Small intestine (tissue), 7 donors: ENCODE measurements around the gene PCDHGC3. TPM values are rescaled to one million over a fixed set of nuclear protein-coding genes. Genes with fewer than 3 reads are reported as not detected.

Source experiments
- DNase-seq, 2 donors: peaks; one replicate each; pipeline versions ENCODE4 v3.0.0 to v3.0.0-alpha.2; 2013
- FAIRE-seq: peaks from 2 replicates; lab custom pipeline; 2012; peaks lifted over from hg19 to GRCh38; lab: Jason Lieb, UNC
- H3K27ac ChIP-seq, 3 donors: one replicate each; pipeline ENCODE4 v1.5.1; 2013; ENCODE audit warnings: low read length in 2 of 3, mild to moderate bottlenecking in 2 of 3, control low read depth in 1 of 3, inconsistent platforms in 1 of 3, low read depth in 1 of 3, moderate library complexity in 1 of 3
- H3K27me3 ChIP-seq, 3 donors: one replicate each; pipeline ENCODE4 v1.6.1; 2013; ENCODE audit warnings: low read length in 3 of 3, inconsistent platforms in 1 of 3; ENCODE audit not compliant: control insufficient read depth in 3 of 3, insufficient read depth in 3 of 3
- H3K36me3 ChIP-seq, 3 donors: one replicate each; pipeline ENCODE4 v1.6.1; 2013; ENCODE audit warnings: low read length in 3 of 3, inconsistent platforms in 1 of 3, low read depth in 1 of 3, mild to moderate bottlenecking in 1 of 3, moderate library complexity in 1 of 3; ENCODE audit not compliant: control insufficient read depth in 3 of 3, insufficient read depth in 2 of 3
- H3K4me1 ChIP-seq, 3 donors: one replicate each; pipeline ENCODE4 v1.6.1; 2013; ENCODE audit warnings: low read length in 2 of 3, inconsistent platforms in 1 of 3, low read depth in 1 of 3, mild to moderate bottlenecking in 1 of 3, moderate library complexity in 1 of 3; ENCODE audit not compliant: control insufficient read depth in 3 of 3, insufficient read depth in 2 of 3
- H3K4me3 ChIP-seq, 3 donors: one replicate each; pipeline ENCODE4 v1.5.1; 2013; ENCODE audit warnings: low read length in 3 of 3, control low read depth in 1 of 3, inconsistent platforms in 1 of 3, low read depth in 1 of 3, mild to moderate bottlenecking in 1 of 3, moderate library complexity in 1 of 3
- H3K9me3 ChIP-seq, 2 donors: one replicate each; pipeline ENCODE4 v1.6.1; 2013; ENCODE audit warnings: low read depth in 1 of 2, low read length in 1 of 2; ENCODE audit not compliant: control insufficient read depth in 2 of 2, insufficient read depth in 1 of 2
- WGBS, 3 donors: extraction: QIAGEN DNeasy Blood & Tissue Kit; methylation state at CpG; one replicate each; pipeline ENCODE4 v1.1.7; 2013; 5-methylcytosine and 5-hydroxymethylcytosine counted together
- polyA plus RNA-seq, 4 donors: library from polyadenylated mRNA; stranded (reverse) in 3 of 4; unstranded in 1 of 4; fragments of 200-250 nt in 3 of 4; fragments of 120-200 nt in 1 of 4; gene quantifications; one replicate each; pipeline versions ENCODE4 v1.2.1 to v1.2.3, GENCODE V29; 2013
- donor health status: healthy with polysubstance abuse.
- donor health status: control.
- donor health status: control.
- donor health status: Bipolar disorder and iron deficiency.
- donor health status: healthy.

PCDHGC3 gene
- polyA plus RNA-seq, 4 donors: 2.5 to 33.3 (median 8.9) TPM

DNA sequence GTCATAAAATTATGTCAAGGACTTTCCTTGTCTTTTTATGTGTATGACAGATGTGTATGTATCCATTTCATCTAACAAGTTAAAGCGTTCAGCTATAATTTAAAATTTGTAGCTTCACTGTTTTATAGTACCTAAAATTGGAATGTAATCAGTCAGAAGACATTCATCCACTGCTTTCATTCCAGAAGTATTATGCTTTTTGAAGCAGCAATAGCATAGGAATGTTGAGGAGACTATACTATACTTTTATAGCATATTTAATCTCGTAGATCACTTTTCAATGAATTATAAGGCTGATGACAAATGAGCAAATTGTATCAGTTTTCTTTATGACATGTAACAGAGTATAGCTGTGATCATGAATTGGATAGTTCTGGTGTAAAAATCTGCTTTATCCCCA is 38.5 kb upstream of the PCDHGC3 start:
- 85 to 87% (median 87%) methylated on average over 2 of the region's 2 CpGs for WGBS, 3 donors
- no peaks in the 10 kb centered on the region for H3K36me3 ChIP-seq
- peaks cover 0 to 53% of the 10 kb centered on the region in 2 donors for H3K9me3 ChIP-seq
- no peak overlapping the region for H3K27ac ChIP-seq
- FAIRE-seq: no peak
- peaks cover 0 to 6% (median 2%) of the 10 kb centered on the region in 3 donors for H3K27me3 ChIP-seq
- no peak overlapping the region for H3K4me3 ChIP-seq
- no peaks in the 10 kb centered on the region for H3K4me1 ChIP-seq
- no peak for DNase-seq

DNA sequence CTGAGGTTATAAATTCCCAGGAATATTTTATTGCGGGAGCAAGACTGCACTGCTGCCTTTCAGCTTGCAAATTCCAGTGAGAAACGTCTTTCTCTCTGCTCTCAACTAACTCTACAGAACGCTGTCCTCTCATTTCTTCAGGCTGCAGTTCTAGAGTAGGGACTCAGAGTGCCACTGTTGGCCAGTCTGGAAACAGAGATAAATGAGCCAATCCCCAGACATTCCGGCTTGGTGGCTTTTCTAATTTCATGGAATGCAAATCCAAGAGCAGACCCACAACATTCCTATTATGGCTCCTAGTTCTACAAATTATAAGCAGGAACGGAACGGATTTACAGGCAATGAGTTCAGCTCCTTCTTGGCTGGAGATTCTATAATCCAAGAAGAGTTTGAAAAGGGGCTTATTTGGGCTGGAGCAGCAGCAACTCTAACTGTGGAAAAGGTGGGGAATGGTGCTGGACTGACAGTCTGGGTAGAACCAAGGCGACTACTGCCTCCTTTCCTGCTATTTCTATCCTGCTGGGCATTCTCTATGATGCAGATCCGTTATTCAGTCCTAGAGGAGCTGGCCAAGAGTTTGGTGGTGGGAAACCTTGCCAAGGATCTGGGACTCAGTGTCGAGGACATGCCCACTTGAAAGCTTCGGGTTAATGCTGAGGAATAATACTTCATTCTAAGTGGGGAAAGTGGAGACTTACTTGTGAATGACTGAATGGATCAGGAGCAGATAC is 36.2 kb upstream of the PCDHGC3 start:
- FAIRE-seq: no peak
- H3K4me1 ChIP-seq: no peaks in the 10 kb centered on the region
- DNase-seq: no peak
- 64 to 70% (median 68%) methylated on average over 10 of the region's 10 CpGs for WGBS, 3 donors
- no peak overlapping the region for H3K27ac ChIP-seq
- no peaks in the 10 kb centered on the region for H3K36me3 ChIP-seq
- H3K9me3 ChIP-seq: peaks cover 0 to 39% of the 10 kb centered on the region in 2 donors
- H3K4me3 ChIP-seq: no peak overlapping the region
- peaks cover 0 to 2% (median 0%) of the 10 kb centered on the region in 3 donors for H3K27me3 ChIP-seq

DNA sequence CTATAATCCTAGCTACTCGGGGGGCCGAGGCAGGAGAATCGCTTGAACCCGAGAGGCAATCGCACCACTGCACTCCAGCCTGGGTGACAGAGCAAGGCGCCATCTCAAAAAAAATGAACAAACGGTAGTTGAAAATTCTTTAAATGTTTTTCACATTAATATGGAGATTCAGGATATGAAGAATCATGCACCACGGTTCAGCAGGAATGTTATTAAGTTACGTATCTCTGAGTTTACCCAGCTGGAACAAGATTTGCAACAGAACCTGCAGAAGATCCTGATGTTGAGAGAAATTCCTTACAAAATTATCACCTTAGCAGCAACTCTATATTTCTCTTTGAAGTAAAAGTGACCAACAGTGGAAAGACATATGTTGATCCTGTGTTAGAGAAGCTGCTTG is 35.4 kb upstream of the PCDHGC3 start:
- no peaks in the 10 kb centered on the region for H3K4me1 ChIP-seq
- no peak overlapping the region for H3K27ac ChIP-seq
- no peak for DNase-seq
- WGBS, 3 donors: 90 to 93% (median 90%) methylated on average over 9 of the region's 9 CpGs
- peaks cover 0 to 39% of the 10 kb centered on the region in 2 donors for H3K9me3 ChIP-seq
- no peaks in the 10 kb centered on the region for H3K36me3 ChIP-seq
- H3K4me3 ChIP-seq: no peak overlapping the region
- peaks cover 0 to 2% (median 0%) of the 10 kb centered on the region in 3 donors for H3K27me3 ChIP-seq
- FAIRE-seq: no peak

DNA sequence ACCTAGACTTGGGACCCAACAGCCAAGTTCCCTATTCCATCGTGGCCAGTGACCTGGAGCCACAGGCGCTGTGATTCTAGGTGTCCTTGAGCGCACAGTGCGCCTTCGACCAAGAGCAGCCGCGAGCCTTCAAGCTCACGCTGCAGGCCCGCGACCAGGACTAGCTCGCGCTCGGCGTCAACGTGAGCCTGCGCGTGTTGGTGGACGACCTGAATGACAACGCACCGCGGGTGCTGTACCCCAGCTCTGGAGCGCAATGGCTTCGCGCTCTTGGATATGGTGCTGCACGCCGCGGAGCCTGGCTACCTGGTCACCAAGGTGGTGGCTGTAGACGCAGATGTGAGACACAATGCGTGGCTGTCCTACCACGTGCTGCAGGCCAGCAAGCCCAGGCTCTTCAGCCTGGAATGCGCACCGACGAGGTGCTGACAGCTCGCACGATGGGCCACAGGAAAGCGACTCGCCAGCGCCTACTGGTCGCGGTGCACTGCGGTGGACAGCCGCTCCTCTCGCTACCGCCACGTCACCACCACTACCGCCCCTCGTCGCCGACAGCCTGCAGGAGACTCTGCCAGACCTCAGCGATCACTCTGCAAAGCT is 34.1 kb upstream of the PCDHGC3 start:
- Histone ChIP-seq H3K27ac (no peak overlapping the region), H3K4me3 (no peak overlapping the region), H3K27me3 (peaks cover 0 to 2% (median 0%) of the 10 kb centered on the region in 3 donors), H3K36me3 (no peaks in the 10 kb centered on the region), H3K9me3 (peaks cover 0 to 39% of the 10 kb centered on the region in 2 donors), H3K4me1 (no peaks in the 10 kb centered on the region)
- 50 to 68% (median 68%) methylated on average over 50 of the region's 50 CpGs for WGBS, 3 donors
- no peak for FAIRE-seq
- DNase-seq: no peak

DNA sequence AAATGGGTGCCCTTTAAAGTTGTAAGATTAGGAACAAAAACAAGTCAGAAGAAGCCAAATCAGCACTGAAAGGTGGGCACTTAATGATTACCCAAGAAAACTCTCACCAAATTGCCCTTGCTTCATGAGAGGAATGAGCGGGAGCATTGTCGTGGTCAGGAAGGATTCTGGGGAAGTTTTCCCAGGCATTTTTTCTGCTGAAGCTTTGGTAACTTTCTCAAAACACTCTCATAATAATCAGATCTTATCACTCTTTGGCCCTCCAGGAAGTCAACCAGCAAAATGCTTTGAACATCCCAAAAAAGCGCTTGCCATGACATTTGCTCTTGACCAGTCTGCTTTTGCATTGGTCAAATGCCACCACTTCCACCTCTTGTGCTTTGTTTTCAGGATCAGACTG is 10.4 kb upstream of the PCDHGC3 start:
- H3K27me3 ChIP-seq: no peaks in the 10 kb centered on the region
- no peak overlapping the region for H3K27ac ChIP-seq
- DNase-seq (no peak), FAIRE-seq (no peak)
- H3K4me3 ChIP-seq: no peak overlapping the region
- no peaks in the 10 kb centered on the region for H3K4me1 ChIP-seq
- peaks cover 0 to 2% of the 10 kb centered on the region in 2 donors for H3K9me3 ChIP-seq
- WGBS, 3 donors: 92 to 94% (median 94%) methylated on average over 3 of the region's 3 CpGs
- H3K36me3 ChIP-seq: peaks cover 0 to 2% (median 0%) of the 10 kb centered on the region in 3 donors

DNA sequence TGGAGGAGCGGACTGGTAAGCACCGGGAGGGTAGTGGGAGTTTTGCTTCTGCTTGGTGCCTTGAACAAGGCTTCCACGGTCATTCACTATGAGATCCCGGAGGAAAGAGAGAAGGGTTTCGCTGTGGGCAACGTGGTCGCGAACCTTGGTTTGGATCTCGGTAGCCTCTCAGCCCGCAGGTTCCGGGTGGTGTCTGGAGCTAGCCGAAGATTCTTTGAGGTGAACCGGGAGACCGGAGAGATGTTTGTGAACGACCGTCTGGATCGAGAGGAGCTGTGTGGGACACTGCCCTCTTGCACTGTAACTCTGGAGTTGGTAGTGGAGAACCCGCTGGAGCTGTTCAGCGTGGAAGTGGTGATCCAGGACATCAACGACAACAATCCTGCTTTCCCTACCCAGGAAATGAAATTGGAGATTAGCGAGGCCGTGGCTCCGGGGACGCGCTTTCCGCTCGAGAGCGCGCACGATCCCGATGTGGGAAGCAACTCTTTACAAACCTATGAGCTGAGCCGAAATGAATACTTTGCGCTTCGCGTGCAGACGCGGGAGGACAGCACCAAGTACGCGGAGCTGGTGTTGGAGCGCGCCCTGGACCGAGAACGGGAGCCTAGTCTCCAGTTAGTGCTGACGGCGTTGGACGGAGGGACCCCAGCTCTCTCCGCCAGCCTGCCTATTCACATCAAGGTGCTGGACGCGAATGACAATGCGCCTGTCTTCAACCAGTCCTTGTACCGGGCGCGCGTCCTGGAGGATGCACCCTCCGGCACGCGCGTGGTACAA is 556 bp downstream of the PCDHGC3 start:
- Histone ChIP-seq H3K4me1 (peaks cover 0 to 17% (median 0%) of the 10 kb centered on the region in 3 donors), H3K27me3 (peaks cover 0 to 40% (median 6%) of the 10 kb centered on the region in 3 donors), H3K4me3 (peak overlapping the region; percentile 33 to 60 (median 37)), H3K36me3 (peaks cover 0 to 2% (median 0%) of the 10 kb centered on the region in 3 donors), H3K27ac (peak overlapping the region in 2 of 3 donors; percentile 56 to 86), H3K9me3 (peaks cover 0 to 4% of the 10 kb centered on the region in 2 donors)
- WGBS, 3 donors: 1 to 4% (median 2%) methylated on average over 58 of the region's 58 CpGs
- peak; percentile 49 to 69 for DNase-seq
- FAIRE-seq: no peak

DNA sequence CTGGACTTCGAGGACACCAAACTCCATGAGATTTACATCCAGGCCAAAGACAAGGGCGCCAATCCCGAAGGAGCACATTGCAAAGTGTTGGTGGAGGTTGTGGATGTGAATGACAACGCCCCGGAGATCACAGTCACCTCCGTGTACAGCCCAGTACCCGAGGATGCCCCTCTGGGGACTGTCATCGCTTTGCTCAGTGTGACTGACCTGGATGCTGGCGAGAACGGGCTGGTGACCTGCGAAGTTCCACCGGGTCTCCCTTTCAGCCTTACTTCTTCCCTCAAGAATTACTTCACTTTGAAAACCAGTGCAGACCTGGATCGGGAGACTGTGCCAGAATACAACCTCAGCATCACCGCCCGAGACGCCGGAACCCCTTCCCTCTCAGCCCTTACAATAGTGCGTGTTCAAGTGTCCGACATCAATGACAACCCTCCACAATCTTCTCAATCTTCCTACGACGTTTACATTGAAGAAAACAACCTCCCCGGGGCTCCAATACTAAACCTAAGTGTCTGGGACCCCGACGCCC is 1.3 kb downstream of the PCDHGC3 start:
- no peak for DNase-seq
- H3K4me1 ChIP-seq: peaks cover 0 to 17% (median 0%) of the 10 kb centered on the region in 3 donors
- 24 to 35% (median 31%) methylated on average over 24 of the region's 24 CpGs for WGBS, 3 donors
- no peak for FAIRE-seq
- peak overlapping the region in 2 of 3 donors; percentile 37 to 60 for H3K4me3 ChIP-seq
- H3K27ac ChIP-seq: peak overlapping the region in 1 of 3 donors; percentile 86
- H3K9me3 ChIP-seq: peaks cover 0 to 4% of the 10 kb centered on the region in 2 donors
- peaks cover 0 to 40% (median 6%) of the 10 kb centered on the region in 3 donors for H3K27me3 ChIP-seq
- H3K36me3 ChIP-seq: peaks cover 0 to 2% (median 0%) of the 10 kb centered on the region in 3 donors

DNA sequence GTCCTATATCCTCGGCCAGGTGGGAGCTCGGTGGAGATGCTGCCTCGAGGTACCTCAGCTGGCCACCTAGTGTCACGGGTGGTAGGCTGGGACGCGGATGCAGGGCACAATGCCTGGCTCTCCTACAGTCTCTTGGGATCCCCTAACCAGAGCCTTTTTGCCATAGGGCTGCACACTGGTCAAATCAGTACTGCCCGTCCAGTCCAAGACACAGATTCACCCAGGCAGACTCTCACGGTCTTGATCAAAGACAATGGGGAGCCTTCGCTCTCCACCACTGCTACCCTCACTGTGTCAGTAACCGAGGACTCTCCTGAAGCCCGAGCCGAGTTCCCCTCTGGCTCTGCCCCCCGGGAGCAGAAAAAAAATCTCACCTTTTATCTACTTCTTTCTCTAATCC is 2.0 kb downstream of the PCDHGC3 start:
- WGBS, 3 donors: 35 to 46% (median 41%) methylated on average over 13 of the region's 13 CpGs
- Histone ChIP-seq H3K4me1 (peaks cover 0 to 17% (median 0%) of the 10 kb centered on the region in 3 donors), H3K27me3 (peaks cover 0 to 40% (median 6%) of the 10 kb centered on the region in 3 donors), H3K4me3 (peak overlapping the region in 2 of 3 donors; percentile 17 to 60), H3K27ac (no peak overlapping the region), H3K9me3 (peaks cover 0 to 4% of the 10 kb centered on the region in 2 donors), H3K36me3 (peaks cover 0 to 2% (median 0%) of the 10 kb centered on the region in 3 donors)
- FAIRE-seq (no peak), DNase-seq (no peak)
